HG03108 (cell line): ENCODE data around the gene HBZ.
"Not testable (repeated sequence)": the region's sequence is repeated elsewhere in the genome, so short reads cannot be mapped to it uniquely, and the experiment has no call there.

Experiments
- ATAC-seq: cut with Tn5 transposase; IDR thresholded peaks from one replicate; pipeline ENCODE4 v1.9.1; 2021; ENCODE audit warnings: moderate library complexity; ENCODE audit not compliant: unreplicated experiment

HBZ gene

DNA sequence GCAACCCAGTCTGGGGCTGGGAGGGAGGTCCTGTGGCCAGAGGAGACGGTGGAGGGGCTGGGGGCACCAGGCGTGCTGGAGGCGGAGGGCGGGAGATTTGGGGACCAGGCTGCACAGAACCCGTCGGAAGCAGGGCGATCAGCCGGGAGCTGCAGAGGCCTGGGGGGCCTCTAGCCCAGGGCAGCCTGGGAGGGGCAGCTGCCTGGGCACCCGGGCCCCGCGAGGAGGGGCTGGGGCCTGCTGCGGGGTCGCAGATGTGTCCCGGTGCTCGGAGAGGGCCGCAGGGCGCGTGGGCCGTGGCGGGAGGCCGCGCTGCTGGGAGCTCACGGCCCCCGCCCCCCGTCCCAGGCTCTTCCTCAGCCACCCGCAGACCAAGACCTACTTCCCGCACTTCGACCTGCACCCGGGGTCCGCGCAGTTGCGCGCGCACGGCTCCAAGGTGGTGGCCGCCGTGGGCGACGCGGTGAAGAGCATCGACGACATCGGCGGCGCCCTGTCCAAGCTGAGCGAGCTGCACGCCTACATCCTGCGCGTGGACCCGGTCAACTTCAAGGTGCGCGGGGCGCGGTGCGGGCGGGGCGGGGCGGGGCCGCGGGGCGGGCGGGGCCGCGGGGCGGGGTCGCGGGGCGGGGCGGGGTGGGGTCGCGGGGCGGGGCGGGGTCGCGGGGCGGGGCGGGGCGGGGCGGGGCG is 11.8 kb downstream of the HBZ start:
- not testable (repeated sequence) for ATAC-seq

DNA sequence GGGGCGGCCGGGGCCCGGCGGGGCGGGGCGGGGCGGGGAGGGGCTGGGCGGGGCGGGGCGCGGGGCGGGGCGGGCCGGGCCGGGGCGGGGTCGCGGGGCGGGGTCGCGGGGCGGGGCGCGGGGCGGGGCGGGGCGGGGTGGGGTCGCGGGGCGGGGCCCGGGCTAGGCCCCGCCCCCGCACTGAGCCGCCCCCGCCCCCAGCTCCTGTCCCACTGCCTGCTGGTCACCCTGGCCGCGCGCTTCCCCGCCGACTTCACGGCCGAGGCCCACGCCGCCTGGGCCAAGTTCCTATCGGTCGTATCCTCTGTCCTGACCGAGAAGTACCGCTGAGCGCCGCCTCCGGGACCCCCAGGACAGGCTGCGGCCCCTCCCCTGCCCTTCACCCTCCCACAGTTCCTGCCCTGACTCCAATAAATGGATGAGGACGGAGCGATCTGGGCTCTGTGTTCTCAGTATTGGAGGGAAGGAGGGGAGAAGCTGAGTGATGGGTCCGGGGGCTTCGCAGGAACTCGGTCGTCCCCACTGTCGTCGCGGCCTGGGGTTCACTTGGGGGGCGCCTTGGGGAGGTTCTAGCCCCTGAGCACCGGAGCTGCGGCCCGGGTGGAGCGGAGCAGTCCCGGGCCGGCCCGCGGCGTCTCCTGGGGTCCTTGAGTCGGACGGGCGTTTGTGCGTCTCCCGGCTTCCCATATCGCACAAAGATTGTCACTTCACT is 12.5 kb downstream of the HBZ start:
- no peak for ATAC-seq

DNA sequence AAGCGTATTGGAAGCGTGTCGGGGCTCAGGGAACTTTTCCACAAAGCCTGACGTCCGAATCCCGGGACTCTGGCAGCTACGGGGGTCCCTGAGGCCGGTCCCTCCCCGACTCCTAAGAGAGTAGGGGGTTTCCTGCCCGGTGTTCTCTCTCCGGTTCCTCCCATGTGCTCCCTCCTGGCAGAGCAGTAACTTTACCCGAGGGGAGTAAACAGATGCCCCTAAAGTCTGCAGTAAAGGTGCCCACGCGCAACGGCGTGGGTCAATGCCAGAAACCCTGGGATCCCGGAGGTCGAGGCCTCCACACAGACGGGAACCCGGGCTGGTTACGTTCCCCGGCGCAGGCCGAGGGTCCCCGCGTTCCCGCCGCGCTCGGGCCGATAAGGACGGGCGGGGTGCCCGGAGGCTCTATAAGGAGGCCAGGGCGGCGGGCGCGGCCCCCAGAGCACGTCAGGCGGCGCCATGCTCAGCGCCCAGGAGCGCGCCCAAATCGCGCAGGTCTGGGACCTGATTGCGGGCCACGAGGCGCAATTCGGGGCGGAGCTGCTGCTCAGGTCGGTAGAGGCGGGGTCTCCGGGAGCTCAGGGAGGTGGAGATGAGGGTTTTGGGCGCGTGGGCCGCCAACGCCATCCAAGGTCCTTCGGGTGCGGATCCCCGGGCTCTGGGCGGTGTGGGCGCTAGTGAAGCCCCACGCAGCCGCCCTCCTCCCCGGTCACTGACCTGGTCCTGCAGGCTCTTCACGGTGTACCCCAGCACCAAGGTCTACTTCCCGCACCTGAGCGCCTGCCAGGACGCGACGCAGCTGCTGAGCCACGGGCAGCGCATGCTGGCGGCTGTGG is 13.3 kb downstream of the HBZ start, which contains the start of gene HBM:
TSS of gene HBM (plus strand) at position 440 of the 836 bp plus-strand sequence. CDS start at position 460, 20 bp downstream.
- no peak for ATAC-seq

DNA sequence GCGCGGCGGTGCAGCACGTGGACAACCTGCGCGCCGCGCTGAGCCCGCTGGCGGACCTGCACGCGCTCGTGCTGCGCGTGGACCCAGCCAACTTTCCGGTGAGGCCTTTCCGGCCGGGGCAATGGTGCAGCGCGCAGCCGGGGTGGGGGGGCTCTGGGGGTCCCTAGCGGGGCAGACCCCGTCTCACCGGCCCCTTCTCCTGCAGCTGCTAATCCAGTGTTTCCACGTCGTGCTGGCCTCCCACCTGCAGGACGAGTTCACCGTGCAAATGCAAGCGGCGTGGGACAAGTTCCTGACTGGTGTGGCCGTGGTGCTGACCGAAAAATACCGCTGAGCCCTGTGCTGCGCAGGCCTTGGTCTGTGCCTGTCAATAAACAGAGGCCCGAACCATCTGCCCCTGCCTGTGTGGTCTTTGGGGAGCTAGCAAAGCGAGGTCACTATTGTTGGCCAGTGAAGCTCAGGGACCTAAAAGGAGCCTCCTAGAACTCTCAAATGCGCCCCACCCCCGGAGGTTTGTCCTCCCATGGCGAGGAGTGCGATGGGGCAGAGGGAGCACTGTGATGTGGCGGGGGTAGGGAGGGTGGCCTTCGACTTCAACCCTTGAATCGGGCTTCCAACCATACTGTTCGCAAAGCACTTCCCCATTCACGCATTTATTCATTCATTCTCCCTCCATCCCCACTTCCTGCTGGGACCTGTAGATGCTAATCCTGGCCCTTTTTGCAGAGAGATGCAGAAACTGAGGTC is 14.1 kb downstream of the HBZ start:
- ATAC-seq, result no peak

DNA sequence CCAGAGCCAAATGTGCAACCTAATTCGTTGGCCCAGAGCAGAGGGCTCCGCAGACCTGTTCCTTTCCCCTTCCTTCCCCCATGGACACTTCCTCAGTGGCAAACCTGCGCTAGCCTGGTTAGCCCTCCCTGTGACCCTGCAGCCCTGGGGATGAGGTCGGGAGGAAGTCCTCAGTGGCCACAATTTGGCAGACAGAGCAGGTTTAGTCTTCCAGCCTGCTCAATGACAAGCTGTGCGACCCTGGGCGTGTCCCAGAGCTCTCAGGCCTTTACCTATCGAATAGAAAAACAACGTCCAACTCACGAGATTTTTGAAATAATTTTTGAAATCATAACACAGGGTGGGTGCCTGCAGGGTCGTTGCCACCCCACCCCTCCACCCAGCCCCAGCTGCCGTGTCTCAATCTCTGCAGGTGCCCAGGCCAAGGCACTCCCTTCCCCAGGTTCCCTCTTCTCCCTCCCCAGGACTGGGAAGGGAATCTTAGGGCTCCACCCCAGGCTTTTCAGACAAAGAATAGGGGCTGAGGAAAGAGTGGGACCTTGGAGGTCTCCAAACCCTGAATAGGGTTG is 14.8 kb downstream of the HBZ start:
- ATAC-seq, result no peak

DNA sequence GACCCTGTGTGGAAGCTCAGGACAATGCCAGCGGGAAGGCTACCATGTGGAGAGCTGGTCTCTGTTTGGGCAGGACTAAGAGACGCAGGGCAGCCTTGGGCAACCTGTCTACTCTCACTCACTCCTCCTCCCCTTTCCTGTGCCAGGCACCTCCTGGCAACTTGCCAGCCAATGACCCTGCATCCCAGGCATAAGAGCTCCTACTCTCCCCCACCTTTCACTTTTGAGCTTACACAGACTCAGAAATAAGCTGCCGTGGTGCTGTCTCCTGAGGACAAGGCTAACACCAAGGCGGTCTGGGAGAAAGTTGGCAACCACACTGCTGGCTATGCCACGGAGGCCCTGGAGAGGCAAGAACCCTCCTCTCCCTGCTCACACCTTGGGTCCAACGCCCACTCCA is 16.0 kb downstream of the HBZ start:
- ATAC-seq, result no peak

DNA sequence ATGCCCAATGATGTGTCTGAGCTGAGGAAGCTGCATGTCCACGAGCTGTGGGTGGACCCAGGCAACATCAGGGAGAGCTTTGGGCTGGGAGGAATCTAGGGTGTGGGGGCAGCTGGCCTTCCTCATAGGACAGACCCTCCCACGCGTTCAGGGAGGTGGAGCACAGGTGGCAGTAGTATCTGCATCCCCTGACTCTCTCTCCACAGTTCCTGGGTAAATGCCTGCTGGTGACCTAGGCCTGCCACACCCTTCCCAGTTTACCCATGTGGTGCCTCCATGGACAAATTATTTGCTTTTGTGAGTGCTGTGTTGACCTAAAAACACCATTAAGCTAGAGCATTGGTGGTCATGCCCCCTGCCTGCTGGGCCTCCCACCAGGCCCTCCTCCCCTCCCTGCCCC is 16.6 kb downstream of the HBZ start:
- no peak for ATAC-seq

DNA sequence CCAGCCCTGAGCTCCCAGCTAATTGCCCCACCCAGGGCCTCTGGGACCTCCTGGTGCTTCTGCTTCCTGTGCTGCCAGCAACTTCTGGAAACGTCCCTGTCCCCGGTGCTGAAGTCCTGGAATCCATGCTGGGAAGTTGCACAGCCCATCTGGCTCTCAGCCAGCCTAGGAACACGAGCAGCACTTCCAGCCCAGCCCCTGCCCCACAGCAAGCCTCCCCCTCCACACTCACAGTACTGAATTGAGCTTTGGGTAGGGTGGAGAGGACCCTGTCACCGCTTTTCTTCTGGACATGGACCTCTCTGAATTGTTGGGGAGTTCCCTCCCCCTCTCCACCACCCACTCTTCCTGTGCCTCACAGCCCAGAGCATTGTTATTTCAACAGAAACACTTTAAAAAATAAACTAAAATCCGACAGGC is 17.7 kb downstream of the HBZ start:
- not testable (repeated sequence) for ATAC-seq

DNA sequence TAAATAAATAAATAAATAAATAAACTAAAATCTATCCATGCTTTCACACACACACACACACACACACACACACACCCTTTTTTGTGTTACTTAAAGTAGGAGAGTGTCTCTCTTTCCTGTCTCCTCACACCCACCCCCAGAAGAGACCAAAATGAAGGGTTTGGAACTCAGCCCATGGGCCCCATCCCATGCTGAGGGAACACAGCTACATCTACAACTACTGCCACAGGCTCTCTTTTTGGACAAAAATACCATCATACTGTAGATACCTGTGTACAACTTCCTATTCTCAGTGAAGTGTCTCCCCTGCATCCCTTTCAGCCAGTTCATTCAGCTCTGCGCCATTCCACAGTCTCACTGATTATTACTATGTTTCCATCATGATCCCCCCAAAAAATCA is 18.3 kb downstream of the HBZ start:
- ATAC-seq, result no peak

DNA sequence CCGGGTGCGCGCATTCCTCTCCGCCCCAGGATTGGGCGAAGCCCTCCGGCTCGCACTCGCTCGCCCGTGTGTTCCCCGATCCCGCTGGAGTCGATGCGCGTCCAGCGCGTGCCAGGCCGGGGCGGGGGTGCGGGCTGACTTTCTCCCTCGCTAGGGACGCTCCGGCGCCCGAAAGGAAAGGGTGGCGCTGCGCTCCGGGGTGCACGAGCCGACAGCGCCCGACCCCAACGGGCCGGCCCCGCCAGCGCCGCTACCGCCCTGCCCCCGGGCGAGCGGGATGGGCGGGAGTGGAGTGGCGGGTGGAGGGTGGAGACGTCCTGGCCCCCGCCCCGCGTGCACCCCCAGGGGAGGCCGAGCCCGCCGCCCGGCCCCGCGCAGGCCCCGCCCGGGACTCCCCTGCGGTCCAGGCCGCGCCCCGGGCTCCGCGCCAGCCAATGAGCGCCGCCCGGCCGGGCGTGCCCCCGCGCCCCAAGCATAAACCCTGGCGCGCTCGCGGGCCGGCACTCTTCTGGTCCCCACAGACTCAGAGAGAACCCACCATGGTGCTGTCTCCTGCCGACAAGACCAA is 20.0 kb downstream of the HBZ start, which contains the start of gene HBA2:
TSS of gene HBA2 (plus strand) at position 503 of the 568 bp plus-strand sequence. CDS start at position 540, 37 bp downstream.
- not testable (repeated sequence) for ATAC-seq

DNA sequence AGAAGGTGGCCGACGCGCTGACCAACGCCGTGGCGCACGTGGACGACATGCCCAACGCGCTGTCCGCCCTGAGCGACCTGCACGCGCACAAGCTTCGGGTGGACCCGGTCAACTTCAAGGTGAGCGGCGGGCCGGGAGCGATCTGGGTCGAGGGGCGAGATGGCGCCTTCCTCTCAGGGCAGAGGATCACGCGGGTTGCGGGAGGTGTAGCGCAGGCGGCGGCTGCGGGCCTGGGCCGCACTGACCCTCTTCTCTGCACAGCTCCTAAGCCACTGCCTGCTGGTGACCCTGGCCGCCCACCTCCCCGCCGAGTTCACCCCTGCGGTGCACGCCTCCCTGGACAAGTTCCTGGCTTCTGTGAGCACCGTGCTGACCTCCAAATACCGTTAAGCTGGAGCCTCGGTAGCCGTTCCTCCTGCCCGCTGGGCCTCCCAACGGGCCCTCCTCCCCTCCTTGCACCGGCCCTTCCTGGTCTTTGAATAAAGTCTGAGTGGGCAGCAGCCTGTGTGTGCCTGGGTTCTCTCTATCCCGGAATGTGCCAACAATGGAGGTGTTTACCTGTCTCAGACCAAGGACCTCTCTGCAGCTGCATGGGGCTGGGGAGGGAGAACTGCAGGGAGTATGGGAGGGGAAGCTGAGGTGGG is 20.9 kb downstream of the HBZ start:
- not testable (repeated sequence) for ATAC-seq

DNA sequence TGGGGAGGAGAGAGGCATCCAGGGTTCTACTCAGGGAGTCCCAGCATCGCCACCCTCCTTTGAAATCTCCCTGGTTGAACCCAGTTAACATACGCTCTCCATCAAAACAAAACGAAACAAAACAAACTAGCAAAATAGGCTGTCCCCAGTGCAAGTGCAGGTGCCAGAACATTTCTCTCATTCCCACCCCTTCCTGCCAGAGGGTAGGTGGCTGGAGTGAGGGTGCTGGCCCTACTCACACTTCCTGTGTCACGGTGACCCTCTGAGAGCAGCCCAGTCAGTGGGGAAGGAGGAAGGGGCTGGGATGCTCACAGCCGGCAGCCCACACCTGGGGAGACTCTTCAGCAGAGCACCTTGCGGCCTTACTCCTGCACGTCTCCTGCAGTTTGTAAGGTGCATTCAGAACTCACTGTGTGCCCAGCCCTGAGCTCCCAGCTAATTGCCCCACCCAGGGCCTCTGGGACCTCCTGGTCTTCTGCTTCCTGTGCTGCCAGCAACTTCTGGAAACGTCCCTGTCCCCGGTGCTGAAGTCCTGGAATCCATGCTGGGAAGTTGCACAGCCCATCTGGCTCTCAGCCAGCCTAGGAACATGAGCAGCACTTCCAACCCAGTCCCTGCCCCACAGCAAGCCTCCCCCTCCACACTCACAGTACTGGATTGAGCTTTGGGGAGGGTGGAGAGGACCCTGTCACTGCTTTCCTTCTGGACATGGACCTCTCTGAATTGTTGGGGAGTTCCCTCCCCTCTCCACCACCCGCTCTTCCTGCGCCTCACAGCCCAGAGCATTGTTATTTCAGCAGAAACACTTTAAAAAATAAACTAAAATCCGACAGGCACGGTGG is 21.7 kb downstream of the HBZ start:
- ATAC-seq, result not testable (repeated sequence)

DNA sequence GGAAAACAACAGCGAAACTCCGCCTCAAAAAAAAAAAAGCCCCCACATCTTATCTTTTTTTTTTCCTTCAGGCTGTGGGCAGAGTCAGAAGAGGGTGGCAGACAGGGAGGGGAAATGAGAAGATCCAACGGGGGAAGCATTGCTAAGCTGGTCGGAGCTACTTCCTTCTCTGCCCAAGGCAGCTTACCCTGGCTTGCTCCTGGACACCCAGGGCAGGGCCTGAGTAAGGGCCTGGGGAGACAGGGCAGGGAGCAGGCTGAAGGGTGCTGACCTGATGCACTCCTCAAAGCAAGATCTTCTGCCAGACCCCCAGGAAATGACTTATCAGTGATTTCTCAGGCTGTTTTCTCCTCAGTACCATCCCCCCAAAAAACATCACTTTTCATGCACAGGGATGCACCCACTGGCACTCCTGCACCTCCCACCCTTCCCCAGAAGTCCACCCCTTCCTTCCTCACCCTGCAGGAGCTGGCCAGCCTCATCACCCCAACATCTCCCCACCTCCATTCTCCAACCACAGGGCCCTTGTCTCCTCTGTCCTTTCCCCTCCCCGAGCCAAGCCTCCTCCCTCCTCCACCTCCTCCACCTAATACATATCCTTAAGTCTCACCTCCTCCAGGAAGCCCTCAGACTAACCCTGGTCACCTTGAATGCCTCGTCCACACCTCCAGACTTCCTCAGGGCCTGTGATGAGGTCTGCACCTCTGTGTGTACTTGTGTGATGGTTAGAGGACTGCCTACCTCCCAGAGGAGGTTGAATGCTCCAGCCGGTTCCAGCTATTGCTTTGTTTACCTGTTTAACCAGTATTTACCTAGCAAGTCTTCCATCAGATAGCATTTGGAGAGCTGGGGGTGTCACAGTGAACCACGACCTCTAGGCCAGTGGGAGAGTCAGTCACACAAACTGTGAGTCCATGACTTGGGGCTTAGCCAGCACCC is 22.8 kb downstream of the HBZ start:
- no peak for ATAC-seq

DNA sequence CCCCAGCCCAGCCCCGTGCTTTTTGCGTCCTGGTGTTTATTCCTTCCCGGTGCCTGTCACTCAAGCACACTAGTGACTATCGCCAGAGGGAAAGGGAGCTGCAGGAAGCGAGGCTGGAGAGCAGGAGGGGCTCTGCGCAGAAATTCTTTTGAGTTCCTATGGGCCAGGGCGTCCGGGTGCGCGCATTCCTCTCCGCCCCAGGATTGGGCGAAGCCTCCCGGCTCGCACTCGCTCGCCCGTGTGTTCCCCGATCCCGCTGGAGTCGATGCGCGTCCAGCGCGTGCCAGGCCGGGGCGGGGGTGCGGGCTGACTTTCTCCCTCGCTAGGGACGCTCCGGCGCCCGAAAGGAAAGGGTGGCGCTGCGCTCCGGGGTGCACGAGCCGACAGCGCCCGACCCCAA is 23.6 kb downstream of the HBZ start:
- ATAC-seq, result not testable (repeated sequence)

DNA sequence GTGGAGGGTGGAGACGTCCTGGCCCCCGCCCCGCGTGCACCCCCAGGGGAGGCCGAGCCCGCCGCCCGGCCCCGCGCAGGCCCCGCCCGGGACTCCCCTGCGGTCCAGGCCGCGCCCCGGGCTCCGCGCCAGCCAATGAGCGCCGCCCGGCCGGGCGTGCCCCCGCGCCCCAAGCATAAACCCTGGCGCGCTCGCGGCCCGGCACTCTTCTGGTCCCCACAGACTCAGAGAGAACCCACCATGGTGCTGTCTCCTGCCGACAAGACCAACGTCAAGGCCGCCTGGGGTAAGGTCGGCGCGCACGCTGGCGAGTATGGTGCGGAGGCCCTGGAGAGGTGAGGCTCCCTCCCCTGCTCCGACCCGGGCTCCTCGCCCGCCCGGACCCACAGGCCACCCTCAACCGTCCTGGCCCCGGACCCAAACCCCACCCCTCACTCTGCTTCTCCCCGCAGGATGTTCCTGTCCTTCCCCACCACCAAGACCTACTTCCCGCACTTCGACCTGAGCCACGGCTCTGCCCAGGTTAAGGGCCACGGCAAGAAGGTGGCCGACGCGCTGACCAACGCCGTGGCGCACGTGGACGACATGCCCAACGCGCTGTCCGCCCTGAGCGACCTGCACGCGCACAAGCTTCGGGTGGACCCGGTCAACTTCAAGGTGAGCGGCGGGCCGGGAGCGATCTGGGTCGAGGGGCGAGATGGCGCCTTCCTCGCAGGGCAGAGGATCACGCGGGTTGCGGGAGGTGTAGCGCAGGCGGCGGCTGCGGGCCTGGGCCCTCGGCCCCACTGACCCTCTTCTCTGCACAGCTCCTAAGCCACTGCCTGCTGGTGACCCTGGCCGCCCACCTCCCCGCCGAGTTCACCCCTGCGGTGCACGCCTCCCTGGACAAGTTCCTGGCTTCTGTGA is 24.3 kb downstream of the HBZ start, which contains the start of gene HBA1:
TSS of gene HBA1 (plus strand) at position 204 of the 906 bp plus-strand sequence. CDS start at position 241, 37 bp downstream.
- not testable (repeated sequence) for ATAC-seq

DNA sequence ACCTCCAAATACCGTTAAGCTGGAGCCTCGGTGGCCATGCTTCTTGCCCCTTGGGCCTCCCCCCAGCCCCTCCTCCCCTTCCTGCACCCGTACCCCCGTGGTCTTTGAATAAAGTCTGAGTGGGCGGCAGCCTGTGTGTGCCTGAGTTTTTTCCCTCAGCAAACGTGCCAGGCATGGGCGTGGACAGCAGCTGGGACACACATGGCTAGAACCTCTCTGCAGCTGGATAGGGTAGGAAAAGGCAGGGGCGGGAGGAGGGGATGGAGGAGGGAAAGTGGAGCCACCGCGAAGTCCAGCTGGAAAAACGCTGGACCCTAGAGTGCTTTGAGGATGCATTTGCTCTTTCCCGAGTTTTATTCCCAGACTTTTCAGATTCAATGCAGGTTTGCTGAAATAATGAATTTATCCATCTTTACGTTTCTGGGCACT is 25.0 kb downstream of the HBZ start:
- ATAC-seq, result no peak
